Tibial nerve (tissue), 4 donors: ENCODE data around the gene IL3.

Experiments
- CTCF ChIP-seq, 5 experiments: fragments of 200-600 bp in 3 of 5; fragments of 450-650 bp in 2 of 5; sonication (generic) in 3 of 5; IDR thresholded peaks; one replicate each; pipeline ENCODE4 v1.5.1; 2016 to 2019; ENCODE audit warnings: antibody characterized with exemption in 5 of 5, mild to moderate bottlenecking in 3 of 5, moderate library complexity in 2 of 5
- EP300 ChIP-seq, 2 donors: sonication (generic); formaldehyde crosslinking; IDR thresholded peaks; one replicate each; pipeline ENCODE4 v1.6.1; 2017; ENCODE audit warnings: antibody characterized with exemption in 2 of 2, mild to moderate bottlenecking in 1 of 2
- POLR2A ChIP-seq, 2 donors: fragments of 450-650 bp; IDR thresholded peaks; one replicate each; pipeline ENCODE4 v1.6.1; 2017; ENCODE audit warnings: antibody characterized with exemption in 2 of 2, mild to moderate bottlenecking in 2 of 2, moderate library complexity in 2 of 2

- TF ChIP-seq POLR2A (IDR thresholded peaks at IDR 0.05) (no peak), CTCF (IDR thresholded peaks at IDR 0.05) (no peak), EP300 (IDR thresholded peaks at IDR 0.05) (no peak)
These were observed 16.5 kb downstream of the IL3 start for GRCh38 chr5:132076983-132077382.
